IPS-18a (cell line): ENCODE measurements around the gene VSTM2L.

Source experiments
- H3K27ac ChIP-seq: one replicate; pipeline ENCODE4 v1.5.1; 2013; ENCODE audit warnings: low read length
- H3K27me3 ChIP-seq: one replicate; pipeline ENCODE4 v1.6.1; 2013; ENCODE audit warnings: mild to moderate bottlenecking, low read length; ENCODE audit not compliant: control insufficient read depth, insufficient read depth
- H3K36me3 ChIP-seq: one replicate; pipeline ENCODE4 v1.6.1; 2013; ENCODE audit warnings: low read depth, low read length; ENCODE audit not compliant: control insufficient read depth
- H3K4me1 ChIP-seq: one replicate; pipeline ENCODE4 v1.6.1; 2013; ENCODE audit warnings: low read depth, low read length; ENCODE audit not compliant: control insufficient read depth
- H3K4me3 ChIP-seq: one replicate; pipeline ENCODE4 v1.5.1; 2013; ENCODE audit warnings: low read length
- H3K9ac ChIP-seq: one replicate; pipeline ENCODE4 v1.6.1; 2013; ENCODE audit warnings: mild to moderate bottlenecking, low read length, moderate library complexity
- H3K9me3 ChIP-seq: one replicate; pipeline ENCODE4 v1.6.1; 2013; ENCODE audit warnings: low read depth, low read length; ENCODE audit not compliant: control insufficient read depth

The VSTM2L gene

GRCh38 chr20:37904845-37905373 lies 2.0 kb downstream of the VSTM2L start:
- Histone ChIP-seq H3K4me1 (peaks cover 19% of the 10 kb centered on the region), H3K9ac (no peak overlapping the region), H3K27ac (no peak overlapping the region), H3K9me3 (no peaks in the 10 kb centered on the region), H3K4me3 (no peak overlapping the region), H3K36me3 (no peaks in the 10 kb centered on the region), H3K27me3 (peaks cover 4% of the 10 kb centered on the region)

GRCh38 chr20:37905671-37906613 lies 3.0 kb downstream of the VSTM2L start:
- Histone ChIP-seq H3K4me1 (peaks cover 19% of the 10 kb centered on the region), H3K36me3 (no peaks in the 10 kb centered on the region), H3K4me3 (no peak overlapping the region), H3K9ac (no peak overlapping the region), H3K9me3 (no peaks in the 10 kb centered on the region), H3K27ac (no peak overlapping the region), H3K27me3 (peaks cover 4% of the 10 kb centered on the region)

- Histone ChIP-seq H3K9me3 (no peaks in the 10 kb centered on the region), H3K4me1 (peaks cover 28% of the 10 kb centered on the region), H3K27ac (no peak overlapping the region), H3K36me3 (no peaks in the 10 kb centered on the region), H3K27me3 (peaks cover 4% of the 10 kb centered on the region), H3K9ac (no peak overlapping the region), H3K4me3 (no peak overlapping the region)
These were observed 4.4 kb downstream of the VSTM2L start for GRCh38 chr20:37907330-37907676.

- Histone ChIP-seq H3K9me3 (no peaks in the 10 kb centered on the region), H3K36me3 (no peaks in the 10 kb centered on the region)
These were observed 4.9 kb downstream of the VSTM2L start for GRCh38 chr20:37907677-37908401.

GRCh38 chr20:37911261-37911660 lies 8.3 kb downstream of the VSTM2L start:
- Histone ChIP-seq H3K27me3 (peaks cover 16% of the 10 kb centered on the region), H3K4me3 (no peak overlapping the region), H3K36me3 (no peaks in the 10 kb centered on the region), H3K4me1 (peaks cover 39% of the 10 kb centered on the region), H3K9me3 (no peaks in the 10 kb centered on the region), H3K27ac (no peak overlapping the region), H3K9ac (no peak overlapping the region)

More at GRCh38 chr20:37907677-37908401, 4.9 kb downstream of the VSTM2L start:
- Histone ChIP-seq H3K9ac (no peak overlapping the region), H3K27me3 (peaks cover 8% of the 10 kb centered on the region), H3K4me1 (peaks cover 29% of the 10 kb centered on the region), H3K4me3 (no peak overlapping the region), H3K27ac (no peak overlapping the region)

- Histone ChIP-seq H3K36me3 (no peaks in the 10 kb centered on the region), H3K27me3 (peaks cover 22% of the 10 kb centered on the region), H3K9me3 (no peaks in the 10 kb centered on the region), H3K9ac (no peak overlapping the region), H3K4me3 (no peak overlapping the region), H3K4me1 (peaks cover 37% of the 10 kb centered on the region), H3K27ac (no peak overlapping the region)
These were observed 8.9 kb downstream of the VSTM2L start for GRCh38 chr20:37911838-37912281.

GRCh38 chr20:37912874-37913273 lies 9.9 kb downstream of the VSTM2L start:
- Histone ChIP-seq H3K36me3 (no peaks in the 10 kb centered on the region), H3K9ac (no peak overlapping the region), H3K4me3 (no peak overlapping the region), H3K9me3 (no peaks in the 10 kb centered on the region), H3K4me1 (peaks cover 33% of the 10 kb centered on the region), H3K27ac (no peak overlapping the region), H3K27me3 (peaks cover 27% of the 10 kb centered on the region)

- no peak overlapping the region for H3K27ac ChIP-seq
- H3K4me1 ChIP-seq = peaks cover 32% of the 10 kb centered on the region
- H3K4me3 ChIP-seq = no peak overlapping the region
- no peaks in the 10 kb centered on the region for H3K36me3 ChIP-seq
- no peak overlapping the region for H3K9ac ChIP-seq
- H3K9me3 ChIP-seq = no peaks in the 10 kb centered on the region
- peaks cover 28% of the 10 kb centered on the region for H3K27me3 ChIP-seq
These were observed 10.8 kb downstream of the VSTM2L start for GRCh38 chr20:37913567-37914366.

- H3K9me3 ChIP-seq = no peaks in the 10 kb centered on the region
- peaks cover 35% of the 10 kb centered on the region for H3K4me1 ChIP-seq
- peak overlapping the region; percentile 54 for H3K4me3 ChIP-seq
- no peaks in the 10 kb centered on the region for H3K36me3 ChIP-seq
- peaks cover 28% of the 10 kb centered on the region for H3K27me3 ChIP-seq
- H3K27ac ChIP-seq = no peak overlapping the region
- no peak overlapping the region for H3K9ac ChIP-seq
These were observed 11.4 kb downstream of the VSTM2L start for GRCh38 chr20:37914367-37914671.

- Histone ChIP-seq H3K4me3 (peak overlapping the region; percentile 54), H3K36me3 (no peaks in the 10 kb centered on the region), H3K27ac (no peak overlapping the region), H3K9ac (peak overlapping the region; percentile 43), H3K4me1 (peaks cover 35% of the 10 kb centered on the region), H3K27me3 (peaks cover 28% of the 10 kb centered on the region), H3K9me3 (no peaks in the 10 kb centered on the region)
These were observed 11.9 kb downstream of the VSTM2L start for GRCh38 chr20:37914672-37915433.
